Measurements from ENCODE around the gene FRAS1.
"Not testable (repeated sequence)": the region's sequence is repeated elsewhere in the genome, so short reads cannot be mapped to it uniquely, and the experiment has no call there.

Gene FRAS1

DNA sequence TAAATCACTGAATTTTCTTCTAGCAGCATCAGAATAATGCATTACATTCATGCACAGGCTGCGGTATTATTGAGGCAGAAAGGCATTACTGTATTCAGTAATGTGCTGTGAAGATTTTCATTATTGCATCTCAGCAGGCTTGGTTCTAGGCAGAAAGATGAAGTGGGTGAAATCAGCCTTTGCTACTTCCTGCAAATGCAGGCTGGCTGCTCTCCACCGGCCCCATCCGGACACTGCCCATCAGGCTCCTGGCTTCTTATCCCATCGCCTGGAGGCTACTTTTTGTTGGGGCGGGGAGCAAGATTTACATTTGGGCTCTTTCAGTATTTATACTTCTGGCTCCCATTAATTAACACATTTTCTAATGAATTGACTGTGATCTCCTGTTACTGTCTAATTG, 117.8 kb downstream of the FRAS1 start:
- no peak for DNase-seq

DNA sequence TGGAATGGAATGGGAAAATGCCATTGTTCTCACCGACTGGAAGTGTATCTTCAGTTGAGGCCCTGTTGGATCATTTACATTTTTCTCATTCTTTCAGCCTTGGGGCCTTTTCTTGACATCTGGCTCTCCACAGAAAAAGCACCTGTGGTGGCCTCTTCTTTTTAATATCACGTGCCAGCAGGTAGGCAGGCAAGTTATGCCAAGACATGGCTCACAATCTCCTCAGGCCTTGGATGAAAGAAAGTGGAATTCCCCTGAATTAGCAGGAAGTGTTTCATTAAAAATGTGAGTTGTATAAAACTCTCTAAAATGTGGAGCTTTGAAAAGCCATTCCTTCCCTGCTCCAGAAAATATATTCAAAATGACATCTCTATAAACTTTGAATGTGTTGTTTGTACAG, 122.1 kb downstream of the FRAS1 start:
- DNase-seq = no peak

DNA sequence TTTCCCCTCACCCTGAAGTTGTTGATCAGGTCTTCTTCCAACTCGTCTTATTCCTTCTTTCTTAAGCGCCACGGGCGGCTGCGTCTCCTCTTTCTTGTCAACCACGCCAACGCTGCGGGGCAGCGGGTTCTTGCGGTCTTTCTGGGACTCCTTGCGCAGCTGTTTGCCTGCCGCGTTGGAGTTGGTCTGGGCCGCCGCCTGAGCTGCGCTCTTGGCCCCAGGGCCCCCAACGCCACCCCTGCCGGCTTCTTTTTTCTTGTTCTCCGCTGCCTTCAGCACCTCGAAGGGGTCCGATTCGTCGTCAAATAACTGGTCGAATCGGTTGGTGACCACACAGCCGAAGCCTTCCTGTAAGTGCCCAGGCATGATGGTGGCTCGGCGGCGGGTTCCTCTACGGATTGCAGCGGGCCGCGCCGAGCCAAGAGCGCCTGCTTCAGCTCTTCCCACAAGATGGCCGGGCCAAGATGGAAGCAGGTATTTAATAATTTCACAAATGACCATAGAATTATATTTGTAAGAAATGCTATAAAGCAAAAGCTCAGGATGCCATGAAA, 124.6 kb downstream of the FRAS1 start:
- DNase-seq = not testable (repeated sequence)

DNA sequence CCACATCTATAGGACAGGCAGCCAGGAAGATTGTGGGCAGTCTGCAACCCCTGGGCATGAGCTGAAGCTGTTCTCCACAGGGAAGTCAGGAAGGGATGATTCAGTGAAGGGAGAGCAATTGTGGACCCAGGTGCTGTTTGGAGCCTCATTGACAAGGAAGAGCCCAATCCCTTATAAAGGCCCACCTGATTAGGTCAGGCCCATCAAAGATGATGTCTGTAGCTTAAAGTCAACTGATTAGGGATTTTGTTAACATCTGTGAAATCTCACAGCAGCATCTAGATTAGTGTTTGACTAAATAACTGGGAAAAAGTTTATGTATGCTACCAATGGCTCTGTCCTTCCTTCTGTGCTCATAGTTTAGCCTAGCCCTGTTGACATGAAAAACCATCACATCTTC, 127.5 kb downstream of the FRAS1 start:
- DNase-seq = no peak

DNA sequence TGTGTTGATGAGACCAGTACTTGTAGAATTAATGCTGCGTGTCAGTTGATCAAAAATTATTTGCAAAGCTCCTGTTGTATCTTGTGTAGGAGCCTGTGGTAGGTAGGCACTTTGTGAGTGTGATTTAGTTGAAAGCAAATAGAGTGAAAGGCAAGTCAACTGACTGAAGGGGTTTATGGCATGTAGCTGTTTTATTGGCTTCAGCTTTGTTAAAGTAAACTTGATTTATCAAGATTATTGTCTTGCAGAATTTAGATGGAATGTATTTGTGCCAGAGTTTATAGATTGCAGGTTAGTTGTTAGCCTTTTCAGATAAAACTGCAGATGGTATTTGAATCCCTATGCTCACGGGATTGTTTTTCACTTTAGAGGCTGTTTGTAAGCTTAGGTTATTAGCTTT, 128.0 kb downstream of the FRAS1 start:
- no peak for DNase-seq

DNA sequence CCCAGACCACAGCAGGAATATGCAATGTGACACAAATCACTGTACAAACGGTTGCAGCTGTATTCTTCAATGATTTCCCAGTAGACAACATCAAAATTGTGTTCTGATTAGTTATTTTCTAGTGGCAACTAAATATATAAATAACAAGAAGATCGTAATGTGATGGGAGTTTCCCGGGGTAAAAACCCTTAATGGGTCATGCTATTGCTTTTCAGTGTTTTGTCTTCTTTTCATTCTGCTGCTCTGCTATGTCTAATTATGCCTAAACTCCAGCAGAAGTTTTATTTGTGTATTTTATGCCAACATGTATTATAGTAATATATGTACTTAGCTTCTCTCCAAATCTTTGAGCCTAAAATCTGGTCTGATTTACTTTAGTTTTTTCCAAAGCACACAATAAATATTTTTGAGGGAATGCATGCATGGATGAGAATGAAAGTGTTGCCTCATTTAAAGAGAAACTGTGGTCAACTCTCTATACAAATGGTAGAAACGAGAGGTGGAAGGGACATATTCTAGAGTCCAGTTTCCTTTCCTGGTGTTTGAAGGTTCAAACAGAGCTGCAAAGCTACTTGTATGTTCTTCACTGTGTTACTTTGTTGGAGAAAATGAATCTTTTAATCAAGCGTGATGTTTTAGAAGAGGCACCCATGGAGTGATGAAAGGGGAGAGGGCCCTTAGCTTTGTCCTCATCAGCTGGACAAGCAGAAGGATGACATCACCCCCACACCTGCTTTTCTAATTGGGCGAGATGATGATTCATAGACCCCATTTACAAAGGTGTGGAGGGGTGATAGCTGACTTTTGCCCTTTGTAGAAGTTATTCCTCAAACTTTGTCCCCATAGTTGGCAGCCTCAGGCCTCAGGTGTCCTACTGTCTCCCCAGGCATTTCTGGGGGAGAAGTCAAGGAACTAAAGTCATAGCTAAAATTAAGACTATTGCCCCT, 129.7 kb downstream of the FRAS1 start:
- no peak for DNase-seq

DNA sequence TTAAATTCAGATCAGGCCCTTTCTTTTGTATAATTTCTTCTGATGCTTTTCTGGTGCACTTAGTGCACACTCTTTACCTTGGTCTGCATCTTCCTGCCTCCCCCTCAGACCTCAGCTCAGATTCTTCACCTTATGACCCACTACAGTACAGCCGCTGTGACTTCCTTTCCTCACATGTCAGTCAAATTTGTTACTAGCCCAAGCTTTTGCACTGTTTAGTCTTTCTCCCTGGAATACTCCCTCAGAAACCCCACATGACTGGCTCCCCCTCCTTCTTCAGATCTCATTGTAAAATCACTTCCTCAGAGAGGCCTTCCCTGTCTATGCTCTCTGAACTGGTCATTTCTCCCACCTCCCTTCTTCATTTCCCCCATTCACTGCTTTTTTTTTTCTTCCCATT, 132.9 kb downstream of the FRAS1 start:
- no peak for DNase-seq

DNA sequence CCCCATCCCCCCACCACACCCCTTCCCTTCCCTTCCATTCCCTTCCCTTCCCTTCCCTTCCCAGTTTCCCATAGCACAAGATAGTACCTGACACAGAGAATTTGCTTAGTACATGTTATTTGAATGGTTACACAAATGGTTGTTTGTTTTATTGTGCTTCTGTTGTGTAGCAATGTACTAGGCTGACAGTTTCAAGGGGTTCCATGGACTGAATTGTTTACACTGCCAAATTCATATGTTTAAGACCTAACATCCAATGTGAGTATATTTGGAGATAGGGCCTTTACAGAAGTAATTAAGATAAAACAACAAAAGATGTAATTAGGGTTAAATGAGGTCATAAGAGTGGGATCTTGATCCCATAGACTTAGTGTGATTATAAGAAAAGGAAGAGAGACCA, 133.5 kb downstream of the FRAS1 start:
- no peak for DNase-seq

DNA sequence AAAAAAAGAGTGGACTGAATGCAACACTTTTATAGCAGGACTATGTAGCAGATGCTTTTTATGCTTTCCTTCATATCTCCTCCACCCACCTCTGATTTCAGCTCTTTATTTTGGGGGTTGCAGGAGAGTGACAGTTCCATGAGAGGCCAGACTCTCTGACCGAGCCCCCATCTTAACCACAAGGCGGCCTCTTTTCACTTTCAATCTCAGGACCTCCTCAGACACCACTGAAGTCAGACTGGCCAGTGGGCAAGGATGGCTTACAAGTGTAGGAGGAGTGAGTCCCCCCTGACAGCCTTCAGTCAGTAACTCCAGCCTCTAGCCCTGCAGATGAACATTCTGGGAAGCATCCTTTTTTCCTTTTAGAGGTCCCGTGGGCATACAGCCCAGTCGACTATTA, 140.8 kb downstream of the FRAS1 start:
- no peak for DNase-seq

DNA sequence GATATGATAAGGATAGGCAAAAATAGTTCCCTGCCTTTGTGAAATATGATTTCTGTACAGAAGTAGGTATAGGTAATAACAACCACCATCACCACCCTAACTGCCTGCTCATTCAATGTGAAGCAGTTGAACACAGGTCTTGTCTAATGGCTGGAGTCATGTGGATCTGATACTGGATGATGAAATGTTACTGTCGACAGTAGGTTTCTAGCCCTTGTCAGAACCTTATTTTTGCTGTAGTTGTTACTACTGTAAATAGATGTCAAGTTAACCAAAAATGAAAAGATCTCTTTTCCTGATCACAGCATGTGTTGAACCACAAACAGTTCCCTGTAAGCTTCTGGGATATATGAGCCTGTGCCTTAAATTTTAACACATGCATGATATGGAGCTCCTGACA, 142.9 kb downstream of the FRAS1 start:
- DNase-seq = no peak

DNA sequence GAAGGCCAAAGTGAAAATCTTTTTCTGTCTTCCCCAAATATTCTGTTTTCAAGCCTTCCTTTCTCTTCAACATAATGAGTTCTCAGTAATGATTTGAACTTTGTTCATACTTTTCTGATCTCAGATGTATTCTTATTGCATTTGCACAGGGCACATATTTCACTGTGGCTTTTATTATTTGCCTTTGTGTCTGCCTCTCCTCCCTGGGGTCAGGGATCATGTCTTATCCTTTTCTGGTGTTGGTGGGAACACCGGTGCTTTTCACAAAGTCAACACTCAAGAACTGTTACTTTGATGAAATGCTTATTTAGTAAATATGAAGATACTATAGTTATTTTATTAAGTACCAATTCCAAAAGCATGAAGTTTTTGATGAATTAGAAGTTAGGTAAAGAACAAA, 143.8 kb downstream of the FRAS1 start:
- DNase-seq = no peak

DNA sequence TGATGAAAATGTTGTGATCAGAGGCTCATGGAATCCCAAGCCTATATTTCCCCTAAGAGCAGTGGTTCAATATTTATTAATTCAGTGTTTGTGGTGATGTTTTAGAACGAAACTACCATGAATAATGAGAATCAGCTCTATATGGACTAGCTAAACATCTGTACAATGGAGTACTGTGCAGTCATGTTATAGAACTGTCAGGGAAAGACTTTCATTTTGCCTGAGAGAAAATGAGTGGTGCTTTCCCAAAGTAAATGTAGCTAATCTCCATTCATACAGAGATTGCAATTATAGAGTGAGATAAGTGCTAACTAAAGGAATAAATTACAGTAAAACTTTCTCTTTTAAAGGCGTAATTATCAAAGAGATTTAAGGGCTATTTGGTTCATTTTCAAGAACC, 147.1 kb downstream of the FRAS1 start:
- DNase-seq = no peak

DNA sequence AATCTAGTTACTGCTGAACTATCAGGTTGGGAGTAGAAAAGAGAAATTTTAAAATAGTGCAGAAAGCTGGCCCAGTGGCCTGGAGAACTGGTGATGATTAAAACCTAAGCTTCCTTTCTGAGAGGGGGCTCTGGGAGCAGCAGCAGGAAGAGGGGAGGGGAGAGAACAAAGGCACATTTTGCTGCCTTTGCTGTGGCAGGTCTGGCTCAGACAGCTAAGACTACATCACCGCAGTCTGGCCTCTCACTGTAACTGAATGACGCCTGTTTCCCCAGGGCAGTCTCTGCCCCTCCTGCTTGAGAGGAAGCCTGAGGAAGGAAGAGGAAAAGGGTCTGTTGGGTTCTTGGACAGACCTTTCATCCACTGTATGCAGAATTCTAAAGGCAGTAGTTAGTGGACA, 148.5 kb downstream of the FRAS1 start:
- DNase-seq = no peak

DNA sequence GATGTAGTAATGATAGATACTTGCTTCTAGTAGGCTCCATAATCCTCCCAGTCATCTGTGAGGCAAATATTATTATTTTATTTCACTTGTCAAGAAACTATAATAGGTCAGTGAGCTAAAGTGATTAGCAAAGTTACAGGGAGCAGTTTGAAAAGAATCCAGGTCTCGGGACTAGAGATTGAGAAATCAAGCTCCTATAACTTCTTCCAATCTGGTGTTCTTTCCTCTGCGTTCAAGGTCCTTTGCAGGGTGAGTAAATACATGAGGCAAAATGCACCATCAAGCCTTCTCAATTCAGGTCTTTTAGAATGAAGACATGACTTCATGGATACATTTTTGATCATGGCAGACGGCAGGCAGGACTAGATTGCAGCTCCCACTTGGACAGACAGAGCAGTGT, 150.4 kb downstream of the FRAS1 start:
- DNase-seq = no peak

DNA sequence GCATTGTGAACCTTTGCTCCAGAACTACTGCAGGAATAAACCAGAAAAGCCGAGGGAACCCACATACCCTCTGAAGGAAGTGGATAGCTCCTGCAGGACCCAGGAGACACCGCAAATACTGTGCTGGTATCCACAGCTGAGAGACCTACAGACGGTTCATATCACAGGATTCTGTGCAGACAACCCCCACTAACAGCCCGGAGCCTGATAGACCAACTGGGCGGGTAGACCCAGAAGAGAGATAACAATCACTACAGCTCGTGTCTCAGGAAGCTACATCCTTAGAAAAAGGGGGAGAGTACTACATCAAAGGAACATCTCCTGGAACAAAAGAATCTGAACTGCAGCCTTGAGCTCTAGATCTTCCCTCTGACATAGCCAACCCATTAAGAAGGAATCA, 150.8 kb downstream of the FRAS1 start:
- DNase-seq = no peak

DNA sequence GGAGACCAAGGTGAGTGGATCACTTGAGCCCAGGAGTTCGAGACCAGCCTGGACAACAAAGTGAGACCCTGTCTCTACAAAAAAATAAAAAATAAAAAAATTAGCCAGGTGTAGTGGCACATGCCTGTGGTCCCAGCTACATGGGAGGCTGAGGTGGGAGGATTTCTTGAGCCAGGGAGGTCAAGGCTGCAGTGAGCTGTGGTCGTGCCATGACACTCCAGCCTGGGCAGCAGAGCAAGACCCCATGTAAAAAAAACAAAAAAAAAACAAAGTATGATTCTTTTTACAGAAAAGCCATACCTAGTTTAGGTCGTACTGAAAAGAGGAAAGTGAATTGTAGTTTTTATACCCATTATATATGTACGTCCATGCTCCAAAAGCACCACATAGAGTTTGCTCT, 151.8 kb downstream of the FRAS1 start:
- DNase-seq = not testable (repeated sequence)

DNA sequence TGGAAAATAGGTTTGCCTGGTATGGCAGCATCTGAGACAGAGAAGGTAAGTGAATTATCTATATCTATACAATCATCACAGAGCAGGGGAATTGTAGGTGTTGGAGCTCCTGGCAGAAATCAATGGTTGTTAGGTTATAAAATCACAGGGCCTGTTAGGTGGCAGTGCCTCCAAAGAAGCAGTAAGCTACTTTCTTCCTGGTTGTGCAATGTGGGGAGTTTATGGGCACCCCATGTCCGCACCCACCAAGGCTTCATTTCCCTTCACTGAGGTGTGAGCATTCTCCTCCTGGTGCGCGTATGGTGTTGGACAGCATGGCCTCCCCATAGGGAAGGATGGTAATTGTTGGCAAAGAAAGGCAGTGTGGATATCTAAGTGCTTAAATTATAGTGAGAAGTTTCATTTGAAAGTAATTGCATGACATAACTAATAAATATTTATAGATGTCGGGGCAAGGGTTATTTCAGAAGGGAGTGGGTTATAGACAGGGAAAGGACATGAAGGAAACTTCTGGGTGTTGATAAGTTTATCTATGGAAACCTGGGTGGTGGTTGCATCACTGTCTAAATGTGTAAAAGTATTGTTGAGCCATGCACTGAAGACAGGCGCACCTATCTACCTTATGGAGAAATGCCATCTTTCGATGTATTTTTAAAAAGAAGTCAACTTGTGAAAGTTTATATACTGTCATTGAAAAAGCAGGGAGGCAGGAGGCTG, 153.7 kb downstream of the FRAS1 start:
- no peak for DNase-seq

DNA sequence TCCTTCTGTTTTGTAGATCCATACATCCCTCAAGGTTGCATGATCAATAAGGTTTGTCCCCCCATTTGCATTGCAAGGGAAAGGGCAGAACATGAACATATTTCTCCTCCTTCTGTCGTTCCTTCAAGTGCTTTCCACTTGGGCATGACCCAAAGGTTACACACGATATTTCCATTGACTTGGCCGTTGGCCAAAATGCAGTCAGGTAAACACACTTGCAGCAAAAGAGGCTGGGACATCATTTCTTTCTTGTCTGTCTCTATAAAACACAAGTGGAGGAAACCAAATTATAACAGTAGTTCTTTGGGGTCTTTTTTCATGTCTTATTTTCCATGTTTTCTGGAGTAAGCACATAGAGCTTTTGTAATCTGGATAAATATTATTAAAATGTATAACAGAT, 156.1 kb downstream of the FRAS1 start:
- DNase-seq = no peak

DNA sequence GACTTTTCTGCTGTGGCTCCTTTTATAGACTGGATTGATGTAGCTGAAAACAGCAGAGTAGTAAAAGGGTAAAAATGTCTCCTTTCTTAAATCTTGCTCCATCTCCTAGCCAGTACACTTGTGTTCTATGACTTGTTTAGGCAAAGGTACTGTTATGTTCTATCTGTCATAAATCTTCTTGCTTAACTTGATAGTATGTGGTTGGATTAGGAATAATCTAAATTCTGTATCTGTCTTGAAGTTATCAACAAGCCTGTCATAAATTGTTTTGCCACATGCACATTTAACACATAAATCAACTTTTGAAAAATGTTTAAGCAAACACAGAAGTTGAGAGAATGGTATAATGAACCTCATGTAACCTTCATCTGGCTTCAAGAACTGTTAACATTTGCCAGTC, 157.0 kb downstream of the FRAS1 start:
- no peak for DNase-seq

DNA sequence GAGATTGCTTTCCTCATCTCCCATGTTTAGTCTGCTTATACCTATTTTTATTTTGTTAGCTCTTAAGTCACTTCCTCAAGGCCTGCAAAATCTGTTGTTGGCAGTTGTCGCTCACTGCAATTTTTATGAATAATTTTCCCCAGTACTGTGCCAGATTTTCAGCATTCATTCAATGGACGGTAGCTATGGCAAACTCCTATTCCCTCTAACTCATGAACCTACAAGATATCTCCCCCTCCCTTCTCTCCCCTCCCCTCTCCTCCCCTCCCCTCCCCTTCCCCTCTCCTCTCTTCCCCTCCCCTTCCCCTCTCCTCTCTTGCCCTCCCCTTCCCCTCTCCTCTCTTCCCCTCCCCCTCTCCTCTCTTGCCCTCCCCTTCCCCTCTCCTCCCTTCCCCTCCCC, 160.4 kb downstream of the FRAS1 start:
- no peak for DNase-seq

DNA sequence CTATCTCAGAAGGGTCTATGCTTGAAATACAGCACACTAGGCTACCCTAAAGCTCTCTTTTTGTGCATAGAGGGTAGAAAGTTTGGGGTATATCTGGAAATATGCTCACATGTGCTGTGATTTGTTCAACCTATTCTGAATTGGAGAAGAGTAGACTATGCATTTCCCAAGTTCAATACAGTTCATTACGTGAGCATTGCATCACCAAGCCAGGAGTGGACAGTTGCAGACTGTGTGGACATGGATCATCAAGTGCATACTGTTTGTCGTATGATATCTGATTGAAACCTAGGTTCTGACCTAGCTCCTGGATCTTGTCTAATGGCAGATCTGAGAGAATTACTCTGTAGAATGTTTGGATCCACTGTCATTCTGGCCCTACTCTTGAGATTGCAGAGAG, 161.1 kb downstream of the FRAS1 start:
- no peak for DNase-seq

DNA sequence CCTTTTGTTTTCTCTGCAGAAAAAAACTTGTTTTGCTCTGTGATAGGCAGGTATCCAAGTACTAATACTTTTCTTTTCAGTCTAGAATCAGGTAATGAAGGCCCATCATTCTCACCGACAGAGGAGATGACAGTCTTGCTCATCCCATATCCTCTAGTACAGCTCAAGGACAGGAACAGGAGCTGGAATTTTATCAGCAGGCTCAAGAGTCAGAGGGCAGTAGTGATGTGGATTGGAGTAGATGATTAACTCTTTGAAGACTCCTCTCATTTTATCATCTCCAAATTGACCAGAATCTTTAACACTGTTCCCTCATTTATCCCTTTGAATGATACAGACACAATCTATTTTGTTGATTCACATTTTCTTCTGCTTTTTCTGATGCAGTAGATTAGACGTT, 162.7 kb downstream of the FRAS1 start:
- no peak for DNase-seq

DNA sequence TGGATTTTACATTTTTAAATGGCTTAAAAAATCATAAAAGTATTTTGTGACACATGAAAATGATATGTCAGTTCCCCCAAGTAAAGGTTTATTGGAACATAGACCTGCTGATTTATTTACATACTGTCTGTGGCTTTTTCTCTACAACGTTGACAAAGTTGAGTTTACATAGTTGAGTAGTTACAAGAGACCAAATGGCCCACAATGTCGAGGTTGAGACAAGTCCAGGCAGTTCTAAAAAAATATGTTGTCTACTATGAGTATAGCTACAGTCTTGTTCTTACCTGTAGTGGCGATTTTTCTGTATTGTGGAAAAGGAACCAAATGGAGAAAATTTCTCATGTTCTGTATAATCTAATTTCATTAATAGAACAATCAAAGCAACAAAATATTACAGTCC, 163.2 kb downstream of the FRAS1 start:
- DNase-seq = no peak

DNA sequence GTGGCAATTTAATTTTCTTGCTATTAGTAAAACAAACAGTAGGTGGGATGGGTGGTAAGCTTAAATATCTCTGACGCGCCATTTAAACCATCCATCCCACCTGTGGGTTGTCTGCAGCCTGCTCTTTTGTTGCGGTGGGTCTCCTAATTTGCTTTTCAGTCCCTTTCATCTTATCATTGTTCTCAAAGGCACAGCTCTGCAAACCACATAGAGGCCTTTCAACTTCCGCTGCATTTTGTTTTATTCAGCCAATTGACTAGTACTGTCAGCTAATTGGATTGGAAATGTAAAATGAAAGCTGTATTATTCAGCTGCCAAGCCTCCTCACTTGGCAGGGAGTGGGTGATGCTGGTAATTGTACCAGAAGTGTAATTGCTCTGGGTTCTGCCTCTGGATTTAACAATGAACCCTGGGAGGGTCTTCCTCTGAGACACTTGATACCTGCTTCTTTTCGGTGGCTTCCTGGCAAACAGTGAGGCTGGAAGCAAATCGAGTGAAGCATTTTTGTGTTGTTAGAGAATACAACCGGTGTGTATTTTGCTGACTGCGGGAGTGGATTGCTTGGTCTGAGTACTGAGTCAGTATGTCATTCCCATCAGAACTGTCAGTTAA, 165.6 kb downstream of the FRAS1 start:
- no peak for DNase-seq
